Measurements from ENCODE around the gene MARK3. TPM values are rescaled to one million over a fixed set of nuclear protein-coding genes. Genes with fewer than 3 reads are reported as not detected.
A peak's percentile ranks its signal among the peaks of the same experiment; 100 is the strongest.
"Not testable (repeated sequence)": the region's sequence is repeated elsewhere in the genome, so short reads cannot be mapped to it uniquely, and the experiment has no call there.

MARK3 gene
- total RNA-seq, 1 experiment from 2014 or later, result 72.5 TPM

DNA sequence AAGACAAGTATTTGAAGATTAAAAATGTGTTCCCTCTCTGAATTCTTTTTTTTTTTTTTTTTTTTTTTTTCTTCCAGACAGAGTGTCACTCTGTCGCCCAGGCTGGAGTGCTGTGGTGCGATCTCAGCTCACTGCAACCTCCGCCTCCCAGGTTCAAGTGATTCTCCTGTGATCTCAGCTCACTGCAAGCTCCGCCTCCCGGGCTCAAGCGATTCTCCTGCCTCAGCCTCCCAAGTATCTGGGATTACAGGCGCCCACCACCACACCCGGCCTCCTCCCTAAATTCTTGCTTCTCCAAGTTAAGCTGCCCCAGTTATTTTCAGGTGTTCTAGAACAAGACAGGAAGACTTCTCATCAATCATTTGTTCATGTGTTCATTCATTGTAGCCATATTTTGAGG lies 127.0 kb downstream of the MARK3 start:
- POLR2A ChIA-PET; H4K20me1 ChIP-seq (ENCODE audit: insufficient read depth); H2AFZ ChIP-seq (ENCODE audit: low read depth, low read length, poor library complexity, severe bottlenecking); H3K9me3 ChIP-seq (ENCODE audit: control insufficient read depth in 1 of 2, insufficient read depth in 1 of 2, low read depth in 1 of 2, low read length in 2 of 2); H3K36me3 ChIP-seq (ENCODE audit: control insufficient read depth in 1 of 2, insufficient read depth in 2 of 2, low read length in 2 of 2); BruUV-seq (replicated peaks); H3K4me2 ChIP-seq (ENCODE audit: low read length); H3K9ac ChIP-seq (ENCODE audit: low read length); H3K79me2 ChIP-seq (ENCODE audit: insufficient read depth, low read length); H3K9me2 ChIP-seq (ENCODE audit: insufficient read depth); ATAC-seq; intact Hi-C loops (cut with micrococcal nuclease); H3K4me3 ChIP-seq (replicated peaks in 1 of 2; ENCODE audit: low read depth in 1 of 2, low read length in 2 of 2); CTCF ChIA-PET; H3K4me1 ChIP-seq (ENCODE audit: control insufficient read depth in 1 of 2, insufficient read depth in 2 of 2, low read length in 2 of 2); DNase-seq (ENCODE audit: low read depth, low spot score); H3K27ac ChIP-seq (ENCODE audit: low read depth, low read length); RAD21 ChIA-PET (ENCODE audit: low non-redundant PET in 1 of 2, low total read pairs in 2 of 2, uncharacterized antibody in 2 of 2, unreplicated experiment in 2 of 2); H3K27me3 ChIP-seq (ENCODE audit: insufficient read depth, low read length): not testable (repeated sequence)

- H3K79me2 ChIP-seq (ENCODE audit: insufficient read depth, low read length), result no peaks in the 10 kb centered on the region
- no peak overlapping the region for H3K4me3 ChIP-seq (replicated peaks in 1 of 2; ENCODE audit: low read depth in 1 of 2, low read length in 2 of 2)
- no peak for DNase-seq (ENCODE audit: low read depth, low spot score)
- H3K36me3 ChIP-seq (ENCODE audit: control insufficient read depth in 1 of 2, insufficient read depth in 2 of 2, low read length in 2 of 2), result peaks cover under 1 to 4% of the 10 kb centered on the region in 2 experiments; a peak in 2 of 4 replicates
- H3K4me1 ChIP-seq (ENCODE audit: control insufficient read depth in 1 of 2, insufficient read depth in 2 of 2, low read length in 2 of 2), result peaks cover 0 to 9% of the 10 kb centered on the region in 2 experiments; a peak in 2 of 4 replicates
- peak; percentile 31 for ATAC-seq
- POLR2A ChIA-PET, result no interaction called here
- no peak for TF ChIP-seq SIN3A (IDR thresholded peaks at IDR 0.05; ENCODE audit: low read depth)
- no peak for TF ChIP-seq POLR2A (IDR thresholded peaks at IDR 0.05; ENCODE audit: borderline replicate concordance, extremely low read depth, insufficient read depth, insufficient read length)
- TF ChIP-seq ZNF274 (IDR thresholded peaks at IDR 0.05; ENCODE audit: low read depth, low read length), result no peak
- no peak for TF ChIP-seq ELF1 (IDR thresholded peaks at IDR 0.05; ENCODE audit: borderline replicate concordance, low read depth)
- TF ChIP-seq SP1 (IDR thresholded peaks at IDR 0.05; ENCODE audit: low read depth), result no peak
- TF ChIP-seq TCF7L2 (IDR thresholded peaks at IDR 0.05; ENCODE audit: borderline replicate concordance, extremely low read depth, insufficient read depth, insufficient read length), result no peak
- no peak for TF ChIP-seq REST (IDR thresholded peaks at IDR 0.05; ENCODE audit: low read depth)
- TF ChIP-seq RAD21 (IDR thresholded peaks at IDR 0.05; ENCODE audit: low read depth), result no peak
- no peak for TF ChIP-seq EZH2 (IDR thresholded peaks at IDR 0.05)
- no peak for TF ChIP-seq JUND (IDR thresholded peaks at IDR 0.05)
- no peak for TF ChIP-seq CBX3 (IDR thresholded peaks at IDR 0.05; ENCODE audit: low read depth)
- TF ChIP-seq EGR1 (IDR thresholded peaks at IDR 0.05; ENCODE audit: low read depth), result no peak
- no peak overlapping the region for H2AFZ ChIP-seq (ENCODE audit: low read depth, low read length, poor library complexity, severe bottlenecking)
- BruUV-seq (replicated peaks), result no TSS peak
- intact Hi-C loops (cut with micrococcal nuclease), result no loop called here
- H3K9me3 ChIP-seq (ENCODE audit: control insufficient read depth in 1 of 2, insufficient read depth in 1 of 2, low read depth in 1 of 2, low read length in 2 of 2), result no peaks in the 10 kb centered on the region
- CTCF ChIA-PET, result no interaction called here
- RAD21 ChIA-PET (ENCODE audit: low non-redundant PET in 1 of 2, low total read pairs in 2 of 2, uncharacterized antibody in 2 of 2, unreplicated experiment in 2 of 2), result no interaction called here
- H3K9ac ChIP-seq (ENCODE audit: low read length), result no peak overlapping the region
- H3K27ac ChIP-seq (ENCODE audit: low read depth, low read length), result 0 out of 2 replicates have a peak overlapping the region, but pooled peaks have one; percentile 12
- no peak overlapping the region for H3K4me2 ChIP-seq (ENCODE audit: low read length)
- no peaks in the 10 kb centered on the region for H3K9me2 ChIP-seq (ENCODE audit: insufficient read depth)
- no peaks in the 10 kb centered on the region for H4K20me1 ChIP-seq (ENCODE audit: insufficient read depth)
- no peaks in the 10 kb centered on the region for H3K27me3 ChIP-seq (ENCODE audit: insufficient read depth, low read length)
Observed at GRCh38 chr14:103512701-103513611, 127.7 kb downstream of the MARK3 start.
